Renal cortex interstitium (tissue), 11 donors: Measurements from ENCODE around the gene MCUB. TPM values are rescaled to one million over a fixed set of nuclear protein-coding genes. Genes with fewer than 3 reads are reported as not detected.

Experiments
- DNase-seq, 11 donors: peaks; one replicate each; pipeline ENCODE4 v3.0.0-alpha.2; 2013; ENCODE audit warnings: low read depth in 9 of 11, low spot score in 4 of 11; ENCODE audit errors: extremely low read depth in 1 of 11
- polyA plus RNA-seq, 3 donors: library from polyadenylated mRNA; unstranded; fragments of 120-200 nt; gene quantifications; one replicate each; pipeline ENCODE4 v1.2.1, GENCODE V29; 2013; ENCODE audit not compliant: insufficient read length in 3 of 3

The MCUB gene
- polyA plus RNA-seq, 3 donors, result 9.1 to 10.9 (median 10.8) TPM

DNA sequence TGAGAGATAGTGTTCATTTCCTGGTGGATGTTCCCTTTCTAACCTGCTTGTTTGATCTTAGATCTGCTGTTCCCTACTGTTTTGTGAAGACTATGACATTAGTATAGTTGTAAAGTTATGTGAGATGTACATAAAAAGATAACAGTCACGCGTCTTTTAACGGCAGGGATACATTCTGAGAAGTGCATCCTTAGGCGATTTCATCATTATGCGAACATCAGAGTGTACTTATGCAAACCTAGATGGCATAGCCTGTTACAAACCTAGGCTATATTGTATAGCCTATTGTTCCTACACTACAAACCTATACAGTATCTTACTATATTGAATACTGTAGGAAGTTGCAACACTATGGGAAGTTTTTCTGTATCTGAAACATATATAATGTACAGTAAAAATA is 50.4 kb downstream of the MCUB start:
- DNase-seq, result no peak

GRCh38 chr4:109611045-109611646 is 51.1 kb downstream of the MCUB start:
- no peak for DNase-seq

GRCh38 chr4:109614015-109614414 is 54.0 kb downstream of the MCUB start:
- DNase-seq, result no peak

GRCh38 chr4:109614466-109614865 is 54.4 kb downstream of the MCUB start:
- no peak for DNase-seq

DNA sequence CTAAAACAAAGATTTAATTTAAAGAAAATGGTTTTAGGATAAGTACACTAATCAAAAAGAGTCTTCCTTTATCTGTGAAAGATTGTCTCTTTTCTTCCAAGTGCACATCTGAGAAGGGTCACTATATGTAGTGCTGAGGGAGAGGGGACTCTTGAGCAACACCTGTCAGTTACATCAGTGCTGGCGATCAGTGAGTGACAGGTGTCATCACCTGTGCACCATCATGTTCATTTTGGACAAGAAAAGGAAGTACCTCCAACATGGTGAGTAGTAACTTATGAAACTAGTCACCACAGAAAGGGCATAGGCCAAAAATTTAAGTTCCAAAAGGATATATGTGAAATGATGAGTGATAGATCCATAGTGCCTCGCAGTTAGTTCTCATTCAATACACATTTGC is 55.7 kb downstream of the MCUB start:
- no peak for DNase-seq

DNA sequence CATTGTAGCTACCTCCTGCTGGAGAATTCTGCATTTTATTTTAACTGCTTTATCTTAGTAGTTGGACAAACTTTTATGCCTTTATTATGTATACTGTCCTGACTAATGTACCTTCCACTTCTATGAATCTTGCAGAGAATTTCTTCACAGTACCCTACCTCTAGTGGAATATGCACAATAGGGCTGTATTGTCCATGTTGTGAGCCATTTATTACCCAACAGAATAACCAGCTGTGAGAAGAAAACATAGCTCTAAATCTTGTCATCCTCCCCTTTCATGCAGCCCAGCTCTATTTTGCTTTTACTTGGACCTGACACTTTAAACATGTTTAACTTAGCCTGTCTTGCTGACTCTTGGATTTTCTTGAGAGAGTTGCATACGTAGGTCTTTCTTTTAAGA is 56.2 kb downstream of the MCUB start:
- peak in 4 of 11 donors; percentile 3 to 28 (median 22) for DNase-seq

GRCh38 chr4:109622626-109623025 is 62.6 kb downstream of the MCUB start:
- no peak for DNase-seq

DNA sequence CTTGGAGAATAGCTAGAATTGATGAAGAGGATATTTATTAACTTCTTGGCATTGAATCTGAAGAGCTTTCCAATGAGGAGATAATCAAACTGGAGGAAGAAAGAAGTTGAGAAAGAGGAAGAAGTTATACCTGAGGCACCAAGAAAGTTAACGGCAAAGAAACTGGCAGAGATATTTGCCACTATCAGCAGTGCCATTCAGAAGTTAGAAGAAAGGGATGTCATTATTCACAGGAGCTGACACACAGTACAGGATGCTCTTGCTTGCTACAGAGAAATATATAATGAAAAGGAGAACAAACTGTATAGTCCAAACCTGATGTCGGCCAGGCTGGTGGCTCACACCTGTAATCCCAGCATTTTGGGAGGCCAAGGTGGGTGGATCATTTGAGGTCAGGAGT is 64.5 kb downstream of the MCUB start:
- DNase-seq, result no peak

GRCh38 chr4:109627361-109627760 is 67.3 kb downstream of the MCUB start:
- no peak for DNase-seq

DNA sequence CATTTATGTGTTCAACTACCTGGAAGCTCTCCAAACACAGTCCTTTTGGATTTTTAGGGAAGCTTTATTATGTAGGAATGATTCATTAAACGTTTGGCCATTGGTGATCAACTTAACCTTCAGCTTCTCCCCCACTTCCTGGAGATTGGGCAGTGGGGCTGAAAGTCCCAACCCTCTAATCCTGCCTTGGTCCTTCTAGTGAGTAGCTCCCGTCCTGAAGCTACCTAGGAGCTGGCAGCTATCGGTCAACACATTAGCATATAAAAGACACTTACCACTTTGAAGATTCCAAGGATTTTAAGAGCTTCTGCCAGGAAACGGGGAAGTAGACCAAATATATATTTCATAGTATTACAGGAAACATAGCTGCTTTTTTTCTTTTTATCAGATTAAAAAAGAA is 69.7 kb downstream of the MCUB start:
- no peak for DNase-seq

- DNase-seq, result peak in 5 of 11 donors; percentile 3 to 32 (median 5)
Observed at GRCh38 chr4:109631532-109632108, 71.6 kb downstream of the MCUB start.

GRCh38 chr4:109640644-109641043 is 80.6 kb downstream of the MCUB start:
- no peak for DNase-seq

DNA sequence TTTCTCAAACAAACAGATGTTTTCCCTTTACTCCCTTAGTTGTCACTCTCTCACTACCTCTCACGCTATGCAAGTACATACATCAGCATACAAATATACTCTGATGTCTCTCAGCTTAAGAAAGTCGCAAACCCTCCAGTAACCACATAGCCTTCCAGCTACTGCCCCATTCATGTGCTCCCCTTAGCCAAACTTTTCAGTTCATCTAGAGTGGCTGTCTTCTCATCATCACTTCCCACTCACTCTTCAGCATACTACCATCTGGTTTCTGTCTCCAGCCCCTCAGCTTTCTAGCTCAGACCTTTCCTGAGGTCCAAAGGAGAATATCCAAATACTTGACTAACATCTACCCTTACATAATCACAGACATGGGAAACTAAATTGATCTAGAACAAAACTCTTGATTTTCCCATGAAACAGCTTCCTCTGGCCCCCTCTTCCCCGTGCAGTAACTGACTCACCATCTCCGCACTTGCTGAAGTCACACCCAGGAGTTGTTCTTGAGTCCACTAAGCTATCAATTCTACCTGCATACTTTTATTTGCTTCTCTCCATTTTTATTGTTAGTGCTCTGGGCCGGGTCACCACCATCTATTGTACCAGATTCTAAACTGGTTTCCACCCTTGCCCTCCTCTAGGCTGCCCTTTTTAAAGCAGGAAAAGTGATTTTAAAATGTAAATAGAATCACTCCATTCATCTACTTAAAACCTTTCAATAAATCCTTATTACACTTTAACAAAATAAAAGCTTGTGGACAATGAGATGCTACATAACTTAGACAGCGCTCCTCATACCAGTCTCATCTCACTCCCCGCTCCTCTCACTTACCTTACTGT is 86.0 kb downstream of the MCUB start:
- no peak for DNase-seq

DNA sequence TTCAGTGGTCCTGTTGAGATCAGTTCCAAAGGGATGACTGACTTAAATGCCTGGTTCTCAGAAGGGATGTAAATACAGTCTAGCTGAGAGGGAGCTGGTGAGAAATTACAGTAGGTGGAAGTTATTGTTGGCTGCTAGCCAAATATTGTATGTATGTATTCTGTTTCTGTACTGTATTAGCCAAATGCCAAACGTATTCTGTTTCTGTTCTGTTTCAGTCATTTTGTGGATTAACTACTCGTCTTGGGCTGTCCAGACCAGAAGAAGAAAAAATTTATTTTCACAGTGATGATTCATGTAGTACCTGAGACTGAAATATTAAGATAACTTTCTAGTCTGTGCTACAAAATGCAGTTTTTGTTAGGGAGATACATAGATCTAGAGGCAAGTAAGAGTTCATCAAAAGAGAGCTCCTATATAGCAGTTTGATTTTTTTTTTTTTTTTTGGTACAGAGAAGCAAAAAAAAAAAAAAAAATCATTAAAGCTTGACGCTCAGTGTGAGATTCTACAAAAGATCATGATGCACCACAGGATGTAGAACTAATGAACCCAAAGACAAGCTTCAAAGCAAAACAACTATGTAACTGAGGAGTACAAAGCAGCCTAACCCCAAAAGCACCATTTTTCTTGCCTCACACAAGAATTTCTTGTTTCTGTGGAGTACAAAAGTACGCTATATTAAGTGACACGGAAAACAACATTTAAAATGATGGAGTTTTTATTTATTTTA is 88.4 kb downstream of the MCUB start:
- no peak for DNase-seq

- DNase-seq, result no peak
Observed at GRCh38 chr4:109648997-109649575, 89.0 kb downstream of the MCUB start.

DNA sequence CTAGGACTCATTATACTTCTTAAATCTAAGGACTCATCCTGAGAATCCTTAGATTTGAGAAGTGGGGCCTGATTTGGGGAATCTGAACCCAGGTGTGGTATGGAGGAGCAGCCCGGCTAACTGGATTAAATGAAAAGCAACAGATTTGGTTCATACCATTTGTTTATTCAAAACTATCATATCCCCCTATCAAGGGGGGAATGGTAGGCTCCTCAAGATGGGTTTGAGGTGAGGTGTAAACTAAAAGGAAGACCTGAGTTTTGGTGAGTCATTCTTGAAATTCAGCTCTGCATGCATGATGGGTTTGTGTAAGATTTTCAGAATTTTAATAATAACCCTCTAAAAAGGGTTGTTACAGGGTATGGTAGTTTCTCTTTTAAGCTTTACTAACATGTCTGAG is 89.8 kb downstream of the MCUB start:
- no peak for DNase-seq

- no peak for DNase-seq
Observed at GRCh38 chr4:109655396-109655795, 95.3 kb downstream of the MCUB start.

DNA sequence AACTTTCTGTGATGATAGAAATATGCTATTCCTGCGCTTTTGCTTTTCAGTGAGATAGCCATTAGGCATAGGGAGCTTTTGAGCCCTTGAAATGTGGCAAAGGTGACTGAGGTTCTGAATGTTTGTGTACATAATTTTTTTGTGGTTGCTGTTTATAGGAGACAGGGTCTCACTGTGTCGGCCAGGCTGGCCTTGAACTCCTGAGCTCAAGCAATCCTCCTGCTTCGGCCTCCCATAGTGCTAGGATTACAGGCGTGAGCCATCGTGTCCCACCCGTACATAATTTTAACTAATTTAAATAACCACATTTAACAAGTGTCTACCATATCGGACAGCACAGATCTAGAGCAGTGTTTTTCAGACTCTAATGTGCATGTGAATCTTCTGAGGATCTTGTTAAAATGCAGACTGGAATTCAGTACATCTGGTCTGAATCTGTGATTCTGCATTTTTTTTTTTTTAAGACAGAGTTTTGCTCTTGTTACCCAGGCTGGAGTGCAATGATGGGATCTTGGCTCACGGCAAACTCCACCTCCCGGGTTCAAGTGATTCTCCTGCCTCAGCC is 97.9 kb downstream of the MCUB start:
- DNase-seq, result no peak

- DNase-seq, result peak in 1 of 11 donors; percentile 0
Observed at GRCh38 chr4:109658871-109659410, 98.9 kb downstream of the MCUB start.
